Endothelial cell (in vitro differentiated cells): Measurements from ENCODE around the gene AAK1. TPM values are rescaled to one million over a fixed set of nuclear protein-coding genes. Genes with fewer than 3 reads are reported as not detected.

Source experiments
- DNase-seq: peaks from one replicate; pipeline ENCODE4 v3.0.0; 2021; ENCODE audit warnings: low spot score
- H3K27ac Mint-ChIP-seq: one replicate; pipeline ENCODE4 v1.8.0; 2021; ENCODE audit warnings: mixed read lengths, inconsistent platforms; ENCODE audit not compliant: unreplicated experiment
- H3K27me3 Mint-ChIP-seq: one replicate; pipeline ENCODE4 v1.8.0; 2021; ENCODE audit warnings: mild to moderate bottlenecking, moderate library complexity, mixed read lengths, inconsistent platforms; ENCODE audit not compliant: unreplicated experiment
- H3K36me3 Mint-ChIP-seq: one replicate; pipeline ENCODE4 v1.8.0; 2021; ENCODE audit warnings: mild to moderate bottlenecking, low read depth, mixed read lengths, inconsistent platforms; ENCODE audit not compliant: unreplicated experiment
- H3K4me1 Mint-ChIP-seq: one replicate; pipeline ENCODE4 v1.8.0; 2021; ENCODE audit warnings: mild to moderate bottlenecking, mixed read lengths, inconsistent platforms; ENCODE audit not compliant: unreplicated experiment
- H3K4me3 Mint-ChIP-seq: one replicate; pipeline ENCODE4 v1.8.0; 2021; ENCODE audit warnings: mild to moderate bottlenecking, mixed read lengths, inconsistent platforms; ENCODE audit not compliant: unreplicated experiment
- H3K9me3 Mint-ChIP-seq: one replicate; pipeline ENCODE4 v1.8.0; 2021; ENCODE audit warnings: mixed read lengths, inconsistent platforms; ENCODE audit not compliant: unreplicated experiment
- CTCF ChIP-seq: fragments of 200-600 bp; sonication (generic); IDR thresholded peaks from one replicate; pipeline ENCODE4 v1.5.0; 2021; ENCODE audit warnings: antibody characterized with exemption; ENCODE audit not compliant: unreplicated experiment
- total RNA-seq: library from RNA; stranded (reverse); fragmentation: NEBNext Ultra II Directional; extraction: Animal tissue kit (Norgen Biotek cat#: 25700); gene quantifications from one replicate; pipeline ENCODE4 v1.2.1, GENCODE V29; 2021; ENCODE audit not compliant: unreplicated experiment

AAK1 gene
- total RNA-seq, 1 donor from 2014 or later = 144 TPM

GRCh38 chr2:69490486-69490885 lies 153.1 kb downstream of the AAK1 start:
- no peaks in the 10 kb centered on the region for H3K9me3 Mint-ChIP-seq
- H3K36me3 Mint-ChIP-seq = peaks cover 41% of the 10 kb centered on the region
- no peak overlapping the region for H3K27ac Mint-ChIP-seq
- peaks cover 19% of the 10 kb centered on the region for H3K4me1 Mint-ChIP-seq
- TF ChIP-seq CTCF = no peak
- peaks cover 9% of the 10 kb centered on the region for H3K27me3 Mint-ChIP-seq
- no peak overlapping the region for H3K4me3 Mint-ChIP-seq
- no peak for DNase-seq

GRCh38 chr2:69489793-69490192 lies 153.7 kb downstream of the AAK1 start:
- H3K27me3 Mint-ChIP-seq = peaks cover 9% of the 10 kb centered on the region
- H3K4me1 Mint-ChIP-seq = peaks cover 17% of the 10 kb centered on the region
- no peak for DNase-seq
- peaks cover 41% of the 10 kb centered on the region for H3K36me3 Mint-ChIP-seq
- no peak overlapping the region for H3K4me3 Mint-ChIP-seq
- no peak for TF ChIP-seq CTCF
- no peaks in the 10 kb centered on the region for H3K9me3 Mint-ChIP-seq
- H3K27ac Mint-ChIP-seq = no peak overlapping the region

- no peak for DNase-seq
- TF ChIP-seq CTCF = no peak
- peaks cover 23% of the 10 kb centered on the region for H3K4me1 Mint-ChIP-seq
- peak overlapping the region; percentile 69 for H3K27ac Mint-ChIP-seq
- no peaks in the 10 kb centered on the region for H3K9me3 Mint-ChIP-seq
- peak overlapping the region; percentile 2 for H3K4me3 Mint-ChIP-seq
- peaks cover 22% of the 10 kb centered on the region for H3K36me3 Mint-ChIP-seq
- H3K27me3 Mint-ChIP-seq = peaks cover 7% of the 10 kb centered on the region
Observed at GRCh38 chr2:69483696-69484095, 159.8 kb downstream of the AAK1 start.

- DNase-seq = no peak
- Mint-ChIP-seq H3K4me3 (no peak overlapping the region), H3K4me1 (peaks cover 23% of the 10 kb centered on the region), H3K27me3 (peaks cover 3% of the 10 kb centered on the region), H3K27ac (peak overlapping the region; percentile 69), H3K36me3 (peaks cover 16% of the 10 kb centered on the region), H3K9me3 (no peaks in the 10 kb centered on the region)
- TF ChIP-seq CTCF = no peak
Observed at GRCh38 chr2:69483024-69483423, 160.5 kb downstream of the AAK1 start.

GRCh38 chr2:69482471-69482870 lies 161.1 kb downstream of the AAK1 start:
- no peak for TF ChIP-seq CTCF
- no peak for DNase-seq
- Mint-ChIP-seq H3K9me3 (no peaks in the 10 kb centered on the region), H3K36me3 (peaks cover 13% of the 10 kb centered on the region), H3K4me1 (peaks cover 23% of the 10 kb centered on the region), H3K4me3 (no peak overlapping the region), H3K27ac (peak overlapping the region; percentile 16), H3K27me3 (peaks cover 3% of the 10 kb centered on the region)
